Measurements from ENCODE around the gene STK40. TPM values are rescaled to one million over a fixed set of nuclear protein-coding genes. Genes with fewer than 3 reads are reported as not detected.

The STK40 gene
- total and polyA plus RNA-seq, 9 of the 15 experiments (the other 6 are each of a cell fraction or from before 2014, with no cell fraction given), result 0.69 to 94.3 (median 39.1) TPM

DNA sequence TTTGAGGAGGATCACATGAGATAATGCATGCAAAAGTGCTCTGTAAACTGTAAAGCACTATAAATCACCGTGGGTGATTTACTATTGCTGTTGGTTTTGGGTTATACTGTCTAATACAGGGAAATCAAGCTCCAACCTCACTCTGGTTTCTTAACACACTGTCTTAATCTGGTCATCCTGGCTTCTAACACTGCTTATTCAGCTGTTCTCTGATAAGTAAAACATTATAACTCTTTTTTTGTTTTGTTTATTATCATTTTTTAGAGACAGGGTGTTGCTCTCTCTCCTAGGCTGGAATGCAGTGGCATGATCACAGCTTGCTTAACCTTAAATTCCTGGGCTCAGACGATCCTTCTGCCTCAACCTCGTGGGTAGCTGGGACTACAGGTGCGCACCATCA lies 33.8 kb upstream of the STK40 start:
- FAIRE-seq (no peak), DNase-seq (ENCODE audit: extremely low read depth in 1 of 4, low spot score in 3 of 4) (no peak), ATAC-seq (no peak)
- Histone ChIP-seq H3K4me3 (no peak overlapping the region), H3K79me2 (ENCODE audit: control insufficient read depth, insufficient read depth, low read length) (no peaks in the 10 kb centered on the region), H3K27ac (ENCODE audit: extremely low read depth, low read depth, low read length) (no peak overlapping the region), H3K4me1 (replicated peaks in 1 of 2; ENCODE audit: control insufficient read depth in 2 of 2, insufficient read depth in 2 of 2, low read length in 2 of 2) (peaks cover 0 to 3% of the 10 kb centered on the region in 2 experiments; a peak in 2 of 5 replicates), H2AFZ (ENCODE audit: low read depth, low read length) (no peak overlapping the region), H3K9me1 (ENCODE audit: control insufficient read depth, insufficient read depth, low read length) (no peaks in the 10 kb centered on the region), H4K20me1 (replicated peaks; ENCODE audit: control insufficient read depth, insufficient read depth, low read length) (no peaks in the 10 kb centered on the region), H3K9ac (ENCODE audit: insufficient read depth in 1 of 2, low read depth in 2 of 2, low read length in 2 of 2) (no peak overlapping the region), H3K27me3 (ENCODE audit: control insufficient read depth in 2 of 2, insufficient read depth in 2 of 2, low read length in 2 of 2) (no peaks in the 10 kb centered on the region), H3K9me3 (replicated peaks; ENCODE audit: control insufficient read depth, insufficient read depth, low read depth, low read length) (no peaks in the 10 kb centered on the region), H3K4me2 (ENCODE audit: insufficient read depth, low read length) (no peak overlapping the region), H3K36me3 (ENCODE audit: control insufficient read depth, insufficient read depth, low read length) (no peaks in the 10 kb centered on the region)
- in situ Hi-C loops (cut with MboI), result no loop called here
- ChIA-PET CTCF (ENCODE audit: low intra/inter-chr PET ratio) (interaction anchor here (1.1 to 3.0 kb wide), 3 partner anchors 64 to 320 kb away, joined by 3 to 27 read pairs (median 27); no protein-coding TSS in a partner anchor), POLR2A (interaction anchor here (1.0 to 1.3 kb wide), 3 partner anchors 13 to 33 kb away, joined by 3 to 4 read pairs (median 4); no protein-coding TSS in a partner anchor)
- BruUV-seq (replicated peaks), result no TSS peak
- 38% methylated on average over 4 of the region's 4 CpGs for WGBS (ENCODE audit: insufficient coverage, low coverage, missing lambda C conversion rate)
- intact Hi-C loops (cut with micrococcal nuclease), result no loop called here
- TF ChIP-seq MEIS2 (IDR thresholded peaks at IDR 0.05; ENCODE audit: partially characterized antibody) (peak; percentile 37), PTBP1 (IDR thresholded peaks at IDR 0.05; ENCODE audit: low read depth, low read length) (no peak), HDAC8 (tag; IDR thresholded peaks at IDR 0.05) (no peak), RAD51 (IDR thresholded peaks at IDR 0.05; ENCODE audit: borderline replicate concordance, low read depth) (no peak), IRF2 (CRISPR knock-in tag; IDR thresholded peaks at IDR 0.05) (no peak), HEY1 (CRISPR knock-in tag; IDR thresholded peaks at IDR 0.05; ENCODE audit: borderline replicate concordance) (no peak), SNRNP70 (optimal IDR thresholded peaks at IDR 0.05; ENCODE audit: low read depth, low read length) (no peak), NONO (IDR thresholded peaks at IDR 0.05; ENCODE audit: low read depth in 2 of 2, low read length in 1 of 2) (no peak)
- TF ChIP-seq, protein P1, sequence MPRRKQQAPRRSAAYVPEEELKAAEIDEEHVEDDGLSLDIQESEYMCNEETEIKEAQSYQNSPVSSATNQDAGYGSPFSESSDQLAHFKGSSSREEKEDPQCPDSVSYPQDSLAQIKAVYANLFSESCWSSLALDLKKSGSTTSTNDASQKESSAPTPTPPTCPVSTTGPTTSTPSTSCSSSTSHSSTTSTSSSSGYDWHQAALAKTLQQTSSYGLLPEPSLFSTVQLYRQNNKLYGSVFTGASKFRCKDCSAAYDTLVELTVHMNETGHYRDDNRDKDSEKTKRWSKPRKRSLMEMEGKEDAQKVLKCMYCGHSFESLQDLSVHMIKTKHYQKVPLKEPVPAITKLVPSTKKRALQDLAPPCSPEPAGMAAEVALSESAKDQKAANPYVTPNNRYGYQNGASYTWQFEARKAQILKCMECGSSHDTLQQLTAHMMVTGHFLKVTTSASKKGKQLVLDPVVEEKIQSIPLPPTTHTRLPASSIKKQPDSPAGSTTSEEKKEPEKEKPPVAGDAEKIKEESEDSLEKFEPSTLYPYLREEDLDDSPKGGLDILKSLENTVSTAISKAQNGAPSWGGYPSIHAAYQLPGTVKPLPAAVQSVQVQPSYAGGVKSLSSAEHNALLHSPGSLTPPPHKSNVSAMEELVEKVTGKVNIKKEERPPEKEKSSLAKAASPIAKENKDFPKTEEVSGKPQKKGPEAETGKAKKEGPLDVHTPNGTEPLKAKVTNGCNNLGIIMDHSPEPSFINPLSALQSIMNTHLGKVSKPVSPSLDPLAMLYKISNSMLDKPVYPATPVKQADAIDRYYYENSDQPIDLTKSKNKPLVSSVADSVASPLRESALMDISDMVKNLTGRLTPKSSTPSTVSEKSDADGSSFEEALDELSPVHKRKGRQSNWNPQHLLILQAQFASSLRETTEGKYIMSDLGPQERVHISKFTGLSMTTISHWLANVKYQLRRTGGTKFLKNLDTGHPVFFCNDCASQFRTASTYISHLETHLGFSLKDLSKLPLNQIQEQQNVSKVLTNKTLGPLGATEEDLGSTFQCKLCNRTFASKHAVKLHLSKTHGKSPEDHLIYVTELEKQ (CRISPR knock-in tag; IDR thresholded peaks at IDR 0.05), result no peak
- TF ChIP-seq, protein P2, sequence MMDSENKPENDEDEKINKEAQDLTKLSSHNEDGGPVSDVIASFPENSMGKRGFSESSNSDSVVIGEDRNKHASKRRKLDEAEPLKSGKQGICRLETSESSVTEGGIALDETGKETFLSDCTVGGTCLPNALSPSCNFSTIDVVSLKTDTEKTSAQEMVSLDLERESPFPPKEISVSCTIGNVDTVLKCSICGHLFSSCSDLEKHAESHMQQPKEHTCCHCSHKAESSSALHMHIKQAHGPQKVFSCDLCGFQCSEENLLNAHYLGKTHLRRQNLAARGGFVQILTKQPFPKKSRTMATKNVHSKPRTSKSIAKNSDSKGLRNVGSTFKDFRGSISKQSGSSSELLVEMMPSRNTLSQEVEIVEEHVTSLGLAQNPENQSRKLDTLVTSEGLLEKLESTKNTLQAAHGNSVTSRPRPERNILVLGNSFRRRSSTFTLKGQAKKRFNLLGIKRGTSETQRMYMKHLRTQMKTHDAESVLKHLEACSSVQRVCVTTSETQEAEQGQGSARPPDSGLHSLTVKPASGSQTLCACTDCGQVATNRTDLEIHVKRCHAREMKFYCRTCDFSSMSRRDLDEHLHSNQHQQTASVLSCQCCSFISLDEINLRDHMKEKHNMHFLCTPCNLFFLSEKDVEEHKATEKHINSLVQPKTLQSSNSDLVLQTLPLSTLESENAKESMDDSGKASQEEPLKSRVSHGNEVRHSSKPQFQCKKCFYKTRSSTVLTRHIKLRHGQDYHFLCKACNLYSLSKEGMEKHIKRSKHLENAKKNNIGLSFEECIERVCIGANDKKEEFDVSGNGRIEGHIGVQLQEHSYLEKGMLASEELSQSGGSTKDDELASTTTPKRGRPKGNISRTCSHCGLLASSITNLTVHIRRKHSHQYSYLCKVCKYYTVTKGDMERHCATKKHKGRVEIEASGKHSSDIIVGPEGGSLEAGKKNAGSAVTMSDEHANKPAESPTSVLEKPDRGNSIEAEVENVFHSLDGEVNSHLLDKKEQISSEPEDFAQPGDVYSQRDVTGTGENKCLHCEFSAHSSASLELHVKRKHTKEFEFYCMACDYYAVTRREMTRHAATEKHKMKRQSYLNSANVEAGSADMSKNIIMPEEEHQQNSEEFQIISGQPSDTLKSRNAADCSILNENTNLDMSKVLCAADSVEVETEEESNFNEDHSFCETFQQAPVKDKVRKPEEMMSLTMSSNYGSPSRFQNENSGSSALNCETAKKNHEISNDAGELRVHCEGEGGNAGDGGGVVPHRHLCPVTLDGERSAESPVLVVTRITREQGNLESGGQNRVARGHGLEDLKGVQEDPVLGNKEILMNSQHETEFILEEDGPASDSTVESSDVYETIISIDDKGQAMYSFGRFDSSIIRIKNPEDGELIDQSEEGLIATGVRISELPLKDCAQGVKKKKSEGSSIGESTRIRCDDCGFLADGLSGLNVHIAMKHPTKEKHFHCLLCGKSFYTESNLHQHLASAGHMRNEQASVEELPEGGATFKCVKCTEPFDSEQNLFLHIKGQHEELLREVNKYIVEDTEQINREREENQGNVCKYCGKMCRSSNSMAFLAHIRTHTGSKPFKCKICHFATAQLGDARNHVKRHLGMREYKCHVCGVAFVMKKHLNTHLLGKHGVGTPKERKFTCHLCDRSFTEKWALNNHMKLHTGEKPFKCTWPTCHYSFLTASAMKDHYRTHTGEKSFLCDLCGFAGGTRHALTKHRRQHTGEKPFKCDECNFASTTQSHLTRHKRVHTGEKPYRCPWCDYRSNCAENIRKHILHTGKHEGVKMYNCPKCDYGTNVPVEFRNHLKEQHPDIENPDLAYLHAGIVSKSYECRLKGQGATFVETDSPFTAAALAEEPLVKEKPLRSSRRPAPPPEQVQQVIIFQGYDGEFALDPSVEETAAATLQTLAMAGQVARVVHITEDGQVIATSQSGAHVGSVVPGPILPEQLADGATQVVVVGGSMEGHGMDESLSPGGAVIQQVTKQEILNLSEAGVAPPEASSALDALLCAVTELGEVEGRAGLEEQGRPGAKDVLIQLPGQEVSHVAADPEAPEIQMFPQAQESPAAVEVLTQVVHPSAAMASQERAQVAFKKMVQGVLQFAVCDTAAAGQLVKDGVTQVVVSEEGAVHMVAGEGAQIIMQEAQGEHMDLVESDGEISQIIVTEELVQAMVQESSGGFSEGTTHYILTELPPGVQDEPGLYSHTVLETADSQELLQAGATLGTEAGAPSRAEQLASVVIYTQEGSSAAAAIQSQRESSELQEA (IDR thresholded peaks at IDR 0.05; ENCODE audit: low read depth), result no peak
